HEK293 (cell line): ENCODE measurements around the gene MRLN.

ENCODE experiments used
- CTCF ChIA-PET: fragments of 350-600 bp; formaldehyde crosslinking; extraction: SDS; loops from one replicate; lab custom pipeline; 2021; ENCODE audit warnings: antibody characterized with exemption; lab: Yijun Ruan, JAX
- POLR2A ChIA-PET: fragments of 300-600 bp; formaldehyde crosslinking; extraction: SDS; loops from one replicate; lab custom pipeline; 2020; ENCODE audit warnings: antibody characterized with exemption, inconsistent platforms; lab: Yijun Ruan, JAX
- H3K27ac ChIP-seq: fragments of 200-500 bp; sonication (Bioruptor generic); 2 replicates; pipeline ENCODE4 v1.5.1; 2014; ENCODE audit warnings: low read depth, low read length, control low read depth, inconsistent platforms; ENCODE audit errors: extremely low read depth
- H3K36me3 ChIP-seq, 2 experiments: fragments of 200-500 bp in 1 of 2; sonication (Bioruptor generic) in 1 of 2; 1 replicate in 1 of 2; 2 replicates in 1 of 2; pipeline ENCODE4 v1.5.1; 2014 to 2017; ENCODE audit warnings: inconsistent platforms in 2 of 2, low read length in 2 of 2; ENCODE audit not compliant: control insufficient read depth in 2 of 2, insufficient read depth in 1 of 2
- H3K4me1 ChIP-seq: fragments of 200-500 bp; sonication (Bioruptor generic); 2 replicates; pipeline ENCODE4 v1.5.1; 2014; ENCODE audit warnings: mild to moderate bottlenecking, low read length, inconsistent platforms; ENCODE audit not compliant: control insufficient read depth, insufficient read depth
- H3K4me3 ChIP-seq: 2 replicates; pipeline ENCODE4 v1.5.1; 2011; ENCODE audit warnings: low read depth, mild to moderate bottlenecking, control low read depth, low read length, moderate library complexity
- H3K9me3 ChIP-seq: fragments of 200-500 bp; sonication (Bioruptor generic); 2 replicates; pipeline ENCODE4 v1.5.1; 2014; ENCODE audit warnings: low read depth, low read length, inconsistent platforms; ENCODE audit not compliant: control insufficient read depth, insufficient read depth
- EGR2 ChIP-seq: fragments of 450-650 bp; formaldehyde crosslinking; IDR thresholded peaks from 2 replicates; pipeline ENCODE4 v1.5.1; 2016; ENCODE audit warnings: low read depth, missing biosample characterization, missing genetic modification characterization
- GLIS1 ChIP-seq: fragments of 450-650 bp; formaldehyde crosslinking; IDR thresholded peaks from 2 replicates; pipeline ENCODE4 v1.5.1; 2016; ENCODE audit warnings: missing biosample characterization, missing genetic modification characterization
- HOXD13 ChIP-seq: sonication (generic); formaldehyde crosslinking; IDR thresholded peaks from 2 replicates; pipeline ENCODE4 v1.8.0; 2022; ENCODE audit warnings: missing genetic modification reagents, borderline replicate concordance
- KLF16 ChIP-seq: fragments of 450-650 bp; formaldehyde crosslinking; IDR thresholded peaks from 2 replicates; pipeline ENCODE4 v1.5.1; 2017; ENCODE audit warnings: missing biosample characterization, missing genetic modification characterization
- KLF9 ChIP-seq: fragments of 450-650 bp; formaldehyde crosslinking; IDR thresholded peaks from 2 replicates; pipeline ENCODE4 v1.5.1; 2016; ENCODE audit warnings: missing biosample characterization, missing genetic modification characterization, low read depth
- SCRT2 ChIP-seq: fragments of 450-650 bp; formaldehyde crosslinking; IDR thresholded peaks from 2 replicates; pipeline ENCODE4 v1.5.1; 2016; ENCODE audit warnings: missing biosample characterization, missing genetic modification characterization
- SP7 ChIP-seq: fragments of 450-650 bp; formaldehyde crosslinking; IDR thresholded peaks from 2 replicates; pipeline ENCODE4 v1.5.1; 2016; ENCODE audit warnings: missing biosample characterization, missing genetic modification characterization
- ZNF175 ChIP-seq: fragments of 450-650 bp; formaldehyde crosslinking; IDR thresholded peaks from 2 replicates; pipeline ENCODE4 v1.5.1; 2016; ENCODE audit warnings: missing biosample characterization, missing genetic modification characterization
- ZNF221 ChIP-seq: fragments of 450-650 bp; formaldehyde crosslinking; IDR thresholded peaks from 2 replicates; pipeline ENCODE4 v1.5.1; 2017; ENCODE audit warnings: missing biosample characterization, missing genetic modification characterization, borderline replicate concordance
- ZNF223 ChIP-seq: fragments of 450-650 bp; formaldehyde crosslinking; IDR thresholded peaks from 2 replicates; pipeline ENCODE4 v1.5.1; 2016; ENCODE audit warnings: missing biosample characterization, missing genetic modification characterization
- ZNF416 ChIP-seq: fragments of 450-650 bp; formaldehyde crosslinking; IDR thresholded peaks from 2 replicates; pipeline ENCODE4 v1.5.1; 2016; ENCODE audit warnings: missing biosample characterization, missing genetic modification characterization
- ZNF571 ChIP-seq: fragments of 450-650 bp; formaldehyde crosslinking; IDR thresholded peaks from 2 replicates; pipeline ENCODE4 v1.5.0; 2017; ENCODE audit warnings: missing biosample characterization, missing genetic modification characterization
- ZNF707 ChIP-seq: fragments of 450-650 bp; formaldehyde crosslinking; IDR thresholded peaks from 2 replicates; pipeline ENCODE4 v1.5.1; 2016; ENCODE audit warnings: missing biosample characterization, missing genetic modification characterization
- ZSCAN30 ChIP-seq: fragments of 450-650 bp; IDR thresholded peaks from 2 replicates; pipeline ENCODE4 v1.5.1; 2018; ENCODE audit warnings: missing biosample characterization, mild to moderate bottlenecking, missing genetic modification characterization, moderate library complexity
- TF ChIP-seq, protein P1 (sequence below): fragments of 450-650 bp; formaldehyde crosslinking; IDR thresholded peaks from 2 replicates; pipeline ENCODE4 v1.5.1; 2016; ENCODE audit warnings: missing biosample characterization, missing genetic modification characterization
- TF ChIP-seq, protein P2 (sequence below): fragments of 450-650 bp; formaldehyde crosslinking; IDR thresholded peaks from 2 replicates; pipeline ENCODE4 v1.5.1; 2017; ENCODE audit warnings: missing biosample characterization, mild to moderate bottlenecking, missing genetic modification characterization, moderate library complexity
- TF ChIP-seq, protein P3 (sequence below): fragments of 450-650 bp; formaldehyde crosslinking; IDR thresholded peaks from 2 replicates; pipeline ENCODE4 v1.5.1; 2016; ENCODE audit warnings: missing biosample characterization, missing genetic modification characterization
- TF ChIP-seq, protein P4 (sequence below): fragments of 450-650 bp; formaldehyde crosslinking; IDR thresholded peaks from 2 replicates; pipeline ENCODE4 v1.5.1; 2016; ENCODE audit warnings: missing biosample characterization, missing genetic modification characterization

Gene MRLN

DNA sequence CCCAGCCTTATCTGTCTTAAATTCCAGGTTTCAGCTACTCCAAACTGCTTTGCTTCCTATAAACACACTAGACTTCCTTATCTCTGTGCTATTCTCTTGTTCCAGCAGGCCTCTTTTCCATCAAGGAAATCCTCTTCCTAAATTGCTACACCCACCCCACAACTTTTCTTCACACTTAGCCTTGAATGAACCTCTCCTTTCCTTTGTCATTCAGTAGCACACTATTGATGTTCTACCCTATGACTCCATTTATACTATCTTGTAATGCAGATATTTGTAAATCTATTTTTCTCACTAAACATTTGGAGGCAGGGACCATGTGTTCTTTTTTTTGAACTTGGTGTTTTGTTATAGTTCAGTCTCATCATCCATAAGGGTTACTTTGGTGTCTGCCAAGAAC, 47.3 kb downstream of the MRLN start:
- TF ChIP-seq ZSCAN30 (tag by site-specific recombination), result no peak
- TF ChIP-seq, protein P1, sequence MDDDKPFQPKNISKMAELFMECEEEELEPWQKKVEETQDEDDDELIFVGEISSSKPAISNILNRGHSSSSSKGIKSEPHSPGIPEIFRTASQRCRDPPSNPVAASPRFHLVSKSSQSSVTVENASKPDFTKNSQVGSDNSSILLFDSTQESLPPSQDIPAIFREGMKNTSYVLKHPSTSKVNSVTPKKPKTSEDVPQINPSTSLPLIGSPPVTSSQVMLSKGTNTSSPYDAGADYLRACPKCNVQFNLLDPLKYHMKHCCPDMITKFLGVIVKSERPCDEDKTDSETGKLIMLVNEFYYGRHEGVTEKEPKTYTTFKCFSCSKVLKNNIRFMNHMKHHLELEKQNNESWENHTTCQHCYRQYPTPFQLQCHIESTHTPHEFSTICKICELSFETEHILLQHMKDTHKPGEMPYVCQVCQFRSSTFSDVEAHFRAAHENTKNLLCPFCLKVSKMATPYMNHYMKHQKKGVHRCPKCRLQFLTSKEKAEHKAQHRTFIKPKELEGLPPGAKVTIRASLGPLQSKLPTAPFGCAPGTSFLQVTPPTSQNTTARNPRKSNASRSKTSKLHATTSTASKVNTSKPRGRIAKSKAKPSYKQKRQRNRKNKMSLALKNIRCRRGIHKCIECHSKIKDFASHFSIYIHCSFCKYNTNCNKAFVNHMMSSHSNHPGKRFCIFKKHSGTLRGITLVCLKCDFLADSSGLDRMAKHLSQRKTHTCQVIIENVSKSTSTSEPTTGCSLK (tag by site-specific recombination), result no peak
- no peak for TF ChIP-seq GLIS1 (tag by site-specific recombination)
- TF ChIP-seq SP7 (tag by site-specific recombination), result no peak
- no peak for TF ChIP-seq SCRT2 (tag by site-specific recombination)
- no peak for TF ChIP-seq KLF16 (tag by site-specific recombination)
- TF ChIP-seq, protein P2, sequence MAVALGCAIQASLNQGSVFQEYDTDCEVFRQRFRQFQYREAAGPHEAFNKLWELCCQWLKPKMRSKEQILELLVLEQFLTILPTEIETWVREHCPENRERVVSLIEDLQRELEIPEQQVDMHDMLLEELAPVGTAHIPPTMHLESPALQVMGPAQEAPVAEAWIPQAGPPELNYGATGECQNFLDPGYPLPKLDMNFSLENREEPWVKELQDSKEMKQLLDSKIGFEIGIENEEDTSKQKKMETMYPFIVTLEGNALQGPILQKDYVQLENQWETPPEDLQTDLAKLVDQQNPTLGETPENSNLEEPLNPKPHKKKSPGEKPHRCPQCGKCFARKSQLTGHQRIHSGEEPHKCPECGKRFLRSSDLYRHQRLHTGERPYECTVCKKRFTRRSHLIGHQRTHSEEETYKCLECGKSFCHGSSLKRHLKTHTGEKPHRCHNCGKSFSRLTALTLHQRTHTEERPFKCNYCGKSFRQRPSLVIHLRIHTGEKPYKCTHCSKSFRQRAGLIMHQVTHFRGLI (tag by site-specific recombination), result no peak
- no peak for TF ChIP-seq HOXD13
- no peak for TF ChIP-seq ZNF416 (tag by site-specific recombination)
- no peak for TF ChIP-seq ZNF175 (tag by site-specific recombination)
- no peak for TF ChIP-seq ZNF223 (tag by site-specific recombination)
- TF ChIP-seq, protein P3, sequence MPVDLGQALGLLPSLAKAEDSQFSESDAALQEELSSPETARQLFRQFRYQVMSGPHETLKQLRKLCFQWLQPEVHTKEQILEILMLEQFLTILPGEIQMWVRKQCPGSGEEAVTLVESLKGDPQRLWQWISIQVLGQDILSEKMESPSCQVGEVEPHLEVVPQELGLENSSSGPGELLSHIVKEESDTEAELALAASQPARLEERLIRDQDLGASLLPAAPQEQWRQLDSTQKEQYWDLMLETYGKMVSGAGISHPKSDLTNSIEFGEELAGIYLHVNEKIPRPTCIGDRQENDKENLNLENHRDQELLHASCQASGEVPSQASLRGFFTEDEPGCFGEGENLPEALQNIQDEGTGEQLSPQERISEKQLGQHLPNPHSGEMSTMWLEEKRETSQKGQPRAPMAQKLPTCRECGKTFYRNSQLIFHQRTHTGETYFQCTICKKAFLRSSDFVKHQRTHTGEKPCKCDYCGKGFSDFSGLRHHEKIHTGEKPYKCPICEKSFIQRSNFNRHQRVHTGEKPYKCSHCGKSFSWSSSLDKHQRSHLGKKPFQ (tag by site-specific recombination), result no peak
- TF ChIP-seq KLF9 (tag by site-specific recombination), result no peak
- TF ChIP-seq ZNF707 (tag by site-specific recombination), result no peak
- Histone ChIP-seq H3K9me3 (no peaks in the 10 kb centered on the region), H3K4me3 (no peak overlapping the region), H3K4me1 (no peaks in the 10 kb centered on the region), H3K36me3 (no peaks in the 10 kb centered on the region), H3K27ac (no peak overlapping the region)
- CTCF ChIA-PET, result no interaction called here
- POLR2A ChIA-PET, result no interaction called here

DNA sequence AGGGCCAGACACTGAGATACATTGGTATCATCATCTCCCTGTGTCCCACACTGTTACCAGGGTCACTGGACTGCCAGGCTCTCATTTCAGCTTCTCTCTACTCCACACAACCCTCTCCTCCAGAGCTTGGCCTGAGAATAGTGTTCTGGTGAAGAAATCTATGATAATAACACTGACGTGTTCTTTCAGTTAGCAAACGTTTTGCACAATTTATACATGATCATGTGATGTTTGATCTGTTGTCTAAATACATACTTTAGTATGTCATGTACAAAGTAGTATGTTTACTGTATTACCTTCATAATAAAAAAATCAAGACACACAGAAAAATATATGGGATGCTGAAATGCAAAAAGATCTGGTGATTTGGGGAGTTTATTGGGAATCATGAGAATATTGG, 48.6 kb downstream of the MRLN start:
- no peaks in the 10 kb centered on the region for H3K9me3 ChIP-seq
- H3K36me3 ChIP-seq, result no peaks in the 10 kb centered on the region
- CTCF ChIA-PET, result no interaction called here
- H3K4me3 ChIP-seq, result no peak overlapping the region
- POLR2A ChIA-PET, result no interaction called here
- no peak for TF ChIP-seq ZNF221
- TF ChIP-seq, protein P4, sequence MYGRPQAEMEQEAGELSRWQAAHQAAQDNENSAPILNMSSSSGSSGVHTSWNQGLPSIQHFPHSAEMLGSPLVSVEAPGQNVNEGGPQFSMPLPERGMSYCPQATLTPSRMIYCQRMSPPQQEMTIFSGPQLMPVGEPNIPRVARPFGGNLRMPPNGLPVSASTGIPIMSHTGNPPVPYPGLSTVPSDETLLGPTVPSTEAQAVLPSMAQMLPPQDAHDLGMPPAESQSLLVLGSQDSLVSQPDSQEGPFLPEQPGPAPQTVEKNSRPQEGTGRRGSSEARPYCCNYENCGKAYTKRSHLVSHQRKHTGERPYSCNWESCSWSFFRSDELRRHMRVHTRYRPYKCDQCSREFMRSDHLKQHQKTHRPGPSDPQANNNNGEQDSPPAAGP (tag by site-specific recombination), result no peak
- TF ChIP-seq EGR2 (tag by site-specific recombination), result no peak
- no peak for TF ChIP-seq ZNF571 (tag by site-specific recombination)
- no peak overlapping the region for H3K27ac ChIP-seq
- no peaks in the 10 kb centered on the region for H3K4me1 ChIP-seq
